Prostate gland (tissue), 2 donors: Measurements from ENCODE around the gene MAP4K2. TPM values are rescaled to one million over a fixed set of nuclear protein-coding genes. Genes with fewer than 3 reads are reported as not detected.

Experiments used
- DNase-seq: peaks from one replicate; pipeline ENCODE4 v3.0.0-alpha.2; 2019; ENCODE audit warnings: low spot score
- H3K27ac ChIP-seq, 2 donors: fragments of 200-600 bp; sonication (generic); 2 replicates each; pipeline ENCODE4 v1.5.1; 2017 to 2019
- H3K27me3 ChIP-seq: fragments of 200-600 bp; sonication (generic); replicated peaks from 2 replicates; pipeline ENCODE4 v1.5.1; 2019; ENCODE audit not compliant: insufficient read depth
- H3K36me3 ChIP-seq, 2 donors: fragments of 200-600 bp; sonication (generic); 1 replicate in 1 of 2; 2 replicates in 1 of 2; pipeline versions ENCODE4 v1.5.1 to v1.8.1; 2017 to 2019
- H3K4me1 ChIP-seq: fragments of 200-600 bp; sonication (generic); replicated peaks from 2 replicates; pipeline ENCODE4 v1.5.1; 2019
- H3K4me3 ChIP-seq, 2 donors: fragments of 200-600 bp; sonication (generic); 2 replicates each; pipeline ENCODE4 v1.5.1; 2017 to 2019
- H3K9me3 ChIP-seq: fragments of 200-600 bp; sonication (generic); 2 replicates; pipeline ENCODE4 v1.5.1; 2017
- CTCF ChIP-seq, 4 experiments: fragments of 200-600 bp in 2 of 4; fragments of 450-650 bp in 2 of 4; sonication (generic) in 2 of 4; IDR thresholded peaks; 1 replicate in 3 of 4; 2 replicates in 1 of 4; pipeline ENCODE4 v1.5.1; 2016 to 2019; ENCODE audit warnings: antibody characterized with exemption in 4 of 4, mild to moderate bottlenecking in 2 of 4, moderate library complexity in 2 of 4
- POLR2A ChIP-seq: fragments of 450-650 bp; IDR thresholded peaks from one replicate; pipeline ENCODE4 v1.6.1; 2016; ENCODE audit warnings: antibody characterized with exemption, mild to moderate bottlenecking
- POLR2AphosphoS5 ChIP-seq: sonication (generic); formaldehyde crosslinking; IDR thresholded peaks from one replicate; pipeline ENCODE4 v1.6.1; 2017; ENCODE audit warnings: antibody characterized with exemption
- WGBS: methylation state at CpG from one replicate; pipeline ENCODE4 v1.1.5; 2018; 5-methylcytosine and 5-hydroxymethylcytosine counted together
- intact Hi-C: fragments of 100-400 bp; cut with DNase I; formaldehyde crosslinking; loops from one replicate; pipeline ENCODE4 v1.14.2; 2022
- total RNA-seq, 2 donors: library from RNA; depleted of rRNA; stranded (reverse); fragments of >200 nt; gene quantifications; one replicate each; pipeline ENCODE4 v1.1.0, GENCODE V29; 2016

MAP4K2 gene
- total RNA-seq, 2 donors from 2014 or later = 10.7 to 35.8 TPM

- Histone ChIP-seq H3K4me1 (no peaks in the 10 kb centered on the region), H3K9me3 (no peaks in the 10 kb centered on the region), H3K4me3 (no peak overlapping the region), H3K27ac (no peak overlapping the region), H3K36me3 (no peaks in the 10 kb centered on the region), H3K27me3 (no peaks in the 10 kb centered on the region)
- TF ChIP-seq POLR2A (no peak), CTCF (IDR thresholded peaks at IDR 0.05) (peak; percentile 31 to 70 (median 56)), POLR2AphosphoS5 (no peak)
- peak; percentile 50 for DNase-seq
- WGBS = 47% methylated on average over 15 of the region's 15 CpGs
- intact Hi-C loops = no loop called here
Measured at GRCh38 chr11:64787526-64788320, 15.3 kb downstream of the MAP4K2 start.

GRCh38 chr11:64786308-64786707, 16.7 kb downstream of the MAP4K2 start:
- 87% methylated on average over 10 of the region's 10 CpGs for WGBS
- H3K27me3 ChIP-seq = no peaks in the 10 kb centered on the region
- DNase-seq = no peak
- no peaks in the 10 kb centered on the region for H3K4me1 ChIP-seq
- TF ChIP-seq CTCF (IDR thresholded peaks at IDR 0.05) = no peak
- TF ChIP-seq POLR2A = no peak
- TF ChIP-seq POLR2AphosphoS5 = no peak
- no peak overlapping the region for H3K27ac ChIP-seq
- no peaks in the 10 kb centered on the region for H3K9me3 ChIP-seq
- H3K4me3 ChIP-seq = no peak overlapping the region
- intact Hi-C loops = no loop called here
- no peaks in the 10 kb centered on the region for H3K36me3 ChIP-seq

GRCh38 chr11:64784813-64785581, 18.0 kb downstream of the MAP4K2 start:
- DNase-seq = no peak
- H3K36me3 ChIP-seq = no peaks in the 10 kb centered on the region
- WGBS = 67% methylated on average over 12 of the region's 12 CpGs
- intact Hi-C loops = no loop called here
- TF ChIP-seq POLR2A = no peak
- TF ChIP-seq CTCF (IDR thresholded peaks at IDR 0.05) = no peak
- no peak for TF ChIP-seq POLR2AphosphoS5
- no peak overlapping the region for H3K27ac ChIP-seq
- H3K9me3 ChIP-seq = no peaks in the 10 kb centered on the region
- no peaks in the 10 kb centered on the region for H3K27me3 ChIP-seq
- H3K4me3 ChIP-seq = no peak overlapping the region
- H3K4me1 ChIP-seq = no peaks in the 10 kb centered on the region

GRCh38 chr11:64778473-64779298, 24.3 kb downstream of the MAP4K2 start, which contains the start of gene SF1:
Gene SF1, minus strand, starts transcription at chr11:64778542. Its CDS starts 150 bp downstream, at chr11:64778392.
- WGBS = under 1% methylated on average over 68 of the region's 80 CpGs

More at GRCh38 chr11:64778473-64779298, 24.3 kb downstream of the MAP4K2 start, which contains the start of gene SF1:
- peaks cover 7% of the 10 kb centered on the region for H3K4me1 ChIP-seq
- peaks cover 8 to 20% of the 10 kb centered on the region in 2 donors for H3K36me3 ChIP-seq
- TF ChIP-seq CTCF (IDR thresholded peaks at IDR 0.05) (peak in 3 of 4 experiments; percentile 26 to 68 (median 46)), POLR2AphosphoS5 (peak; percentile 97), POLR2A (peak; percentile 90)
- peak; percentile 100 for DNase-seq
- H3K4me3 ChIP-seq = peak within 1 kb of the TSS; percentile 99 to 100
- H3K27me3 ChIP-seq = no peaks in the 10 kb centered on the region
- H3K27ac ChIP-seq = peak within 1 kb of the TSS; percentile 99 to 100
- intact Hi-C loops = loop anchor here (5.0 kb wide), 1 partner anchor 36 kb away; the partner anchor contains the start of gene RASGRP2
- no peaks in the 10 kb centered on the region for H3K9me3 ChIP-seq
